Inflammatory macrophage treated with lipopolysaccharide for 1 hour (primary cell): ENCODE data around the gene SLC6A13.

Source experiments
- DNase-seq, 2 donors: peaks; one replicate each; pipeline ENCODE4 v3.0.0-alpha.2; 2020 to 2022

The SLC6A13 gene

GRCh38 chr12:213527-213932 is 49.1 kb downstream of the SLC6A13 start:
- DNase-seq = peak; percentile 55 to 75

- no peak for DNase-seq
These were observed 49.7 kb downstream of the SLC6A13 start for GRCh38 chr12:212715-213526.

GRCh38 chr12:212415-212714 is 50.3 kb downstream of the SLC6A13 start:
- DNase-seq = peak; percentile 79 to 83

- DNase-seq = peak in 1 of 2 donors; percentile 14
These were observed 50.8 kb downstream of the SLC6A13 start for GRCh38 chr12:211639-212414.

- no peak for DNase-seq
These were observed 51.5 kb downstream of the SLC6A13 start for GRCh38 chr12:211142-211465.

GRCh38 chr12:210277-211141 is 52.1 kb downstream of the SLC6A13 start:
- no peak for DNase-seq

- DNase-seq = no peak
These were observed 52.8 kb downstream of the SLC6A13 start for GRCh38 chr12:209851-210250.

GRCh38 chr12:209246-209645 is 53.4 kb downstream of the SLC6A13 start:
- DNase-seq = no peak

- no peak for DNase-seq
These were observed 53.8 kb downstream of the SLC6A13 start for GRCh38 chr12:208813-209212.

- DNase-seq = no peak
These were observed 54.8 kb downstream of the SLC6A13 start for GRCh38 chr12:207804-208203.

- DNase-seq = no peak
These were observed 55.7 kb downstream of the SLC6A13 start for GRCh38 chr12:206746-207440.

GRCh38 chr12:205026-205425 is 57.6 kb downstream of the SLC6A13 start:
- no peak for DNase-seq

GRCh38 chr12:204261-204678 is 58.4 kb downstream of the SLC6A13 start:
- no peak for DNase-seq

- no peak for DNase-seq
These were observed 59.0 kb downstream of the SLC6A13 start for GRCh38 chr12:203462-204260.

- DNase-seq = no peak
These were observed 59.6 kb downstream of the SLC6A13 start for GRCh38 chr12:203074-203461.

- DNase-seq = no peak
These were observed 60.4 kb downstream of the SLC6A13 start for GRCh38 chr12:202081-202731.

GRCh38 chr12:201361-201760 is 61.3 kb downstream of the SLC6A13 start:
- no peak for DNase-seq

- no peak for DNase-seq
These were observed 63.9 kb downstream of the SLC6A13 start for GRCh38 chr12:198705-199104.

GRCh38 chr12:197911-198695 is 64.5 kb downstream of the SLC6A13 start:
- no peak for DNase-seq

- no peak for DNase-seq
These were observed 65.3 kb downstream of the SLC6A13 start for GRCh38 chr12:197347-197746.

- no peak for DNase-seq
These were observed 66.2 kb downstream of the SLC6A13 start for GRCh38 chr12:196436-196835.
